Spleen (tissue), 7 donors: Measurements from ENCODE around the gene KLF8.

Experiments
- POLR2A ChIP-seq, 3 donors: fragments of 450-650 bp; IDR thresholded peaks; one replicate each; pipeline ENCODE4 v1.5.1; 2017; ENCODE audit warnings: antibody characterized with exemption in 3 of 3, mild to moderate bottlenecking in 1 of 3
- POLR2AphosphoS5 ChIP-seq, 3 donors: sonication (generic); formaldehyde crosslinking; IDR thresholded peaks; one replicate each; pipeline ENCODE4 v1.5.1; 2017; ENCODE audit warnings: antibody characterized with exemption in 3 of 3
- TF ChIP-seq, protein P1 (sequence below), 11 experiments: fragments of 200-600 bp in 7 of 11; fragments of 450-650 bp in 4 of 11; sonication (generic) in 4 of 11; IDR thresholded peaks in 8 of 11; conservative IDR thresholded peaks in 3 of 11; 1 replicate in 7 of 11; 2 replicates in 4 of 11; pipeline versions ENCODE4 v1.4.0 to v1.8.0; 2016 to 2021; ENCODE audit warnings: antibody characterized with exemption in 11 of 11, inconsistent platforms in 4 of 11, mild to moderate bottlenecking in 1 of 11
- donor health status: DM: no; HTN: no; CAD: no; lungs with moderate emphysema.
- donor health status: DM: no; HTN: no; CAD: no.
- donor health status: DM: no; HTN: no; CAD: no.

DNA sequence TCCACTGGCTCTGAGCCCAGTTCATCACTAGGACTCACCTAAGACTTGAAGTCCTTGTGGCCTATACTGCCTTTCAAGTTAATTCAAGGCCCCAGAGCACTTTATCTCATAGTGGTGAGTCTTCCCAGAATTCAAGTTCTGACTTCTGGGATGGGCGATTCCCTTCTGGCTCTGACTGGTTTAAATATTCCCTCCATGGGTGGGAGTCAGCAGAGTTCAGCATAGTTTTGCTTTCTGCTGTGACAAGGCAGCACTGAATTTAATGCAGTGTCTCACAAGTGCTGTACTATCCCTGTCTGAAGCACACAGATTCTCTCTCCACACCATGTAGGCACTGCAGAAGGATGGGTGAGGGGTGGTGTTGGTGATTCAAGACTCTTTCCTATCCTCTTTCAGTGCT is 46.5 kb downstream of the KLF8 start:
- TF ChIP-seq, protein P1, sequence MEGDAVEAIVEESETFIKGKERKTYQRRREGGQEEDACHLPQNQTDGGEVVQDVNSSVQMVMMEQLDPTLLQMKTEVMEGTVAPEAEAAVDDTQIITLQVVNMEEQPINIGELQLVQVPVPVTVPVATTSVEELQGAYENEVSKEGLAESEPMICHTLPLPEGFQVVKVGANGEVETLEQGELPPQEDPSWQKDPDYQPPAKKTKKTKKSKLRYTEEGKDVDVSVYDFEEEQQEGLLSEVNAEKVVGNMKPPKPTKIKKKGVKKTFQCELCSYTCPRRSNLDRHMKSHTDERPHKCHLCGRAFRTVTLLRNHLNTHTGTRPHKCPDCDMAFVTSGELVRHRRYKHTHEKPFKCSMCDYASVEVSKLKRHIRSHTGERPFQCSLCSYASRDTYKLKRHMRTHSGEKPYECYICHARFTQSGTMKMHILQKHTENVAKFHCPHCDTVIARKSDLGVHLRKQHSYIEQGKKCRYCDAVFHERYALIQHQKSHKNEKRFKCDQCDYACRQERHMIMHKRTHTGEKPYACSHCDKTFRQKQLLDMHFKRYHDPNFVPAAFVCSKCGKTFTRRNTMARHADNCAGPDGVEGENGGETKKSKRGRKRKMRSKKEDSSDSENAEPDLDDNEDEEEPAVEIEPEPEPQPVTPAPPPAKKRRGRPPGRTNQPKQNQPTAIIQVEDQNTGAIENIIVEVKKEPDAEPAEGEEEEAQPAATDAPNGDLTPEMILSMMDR (IDR thresholded peaks at IDR 0.05 in 8 of 11, conservative IDR thresholded peaks at IDR 0.05 in 3 of 11) = no peak
- TF ChIP-seq POLR2A (IDR thresholded peaks at IDR 0.05) = no peak
- TF ChIP-seq POLR2AphosphoS5 (IDR thresholded peaks at IDR 0.05) = no peak
